ENCODE data around the gene IGF1. TPM values are rescaled to one million over a fixed set of nuclear protein-coding genes. Genes with fewer than 3 reads are reported as not detected.

The IGF1 gene
- total and polyA plus RNA-seq, 9 of the 15 experiments (the other 6 are each of a cell fraction or from before 2014, with no cell fraction given) = 3.7 to 13.9 (median 4.5) TPM

DNA sequence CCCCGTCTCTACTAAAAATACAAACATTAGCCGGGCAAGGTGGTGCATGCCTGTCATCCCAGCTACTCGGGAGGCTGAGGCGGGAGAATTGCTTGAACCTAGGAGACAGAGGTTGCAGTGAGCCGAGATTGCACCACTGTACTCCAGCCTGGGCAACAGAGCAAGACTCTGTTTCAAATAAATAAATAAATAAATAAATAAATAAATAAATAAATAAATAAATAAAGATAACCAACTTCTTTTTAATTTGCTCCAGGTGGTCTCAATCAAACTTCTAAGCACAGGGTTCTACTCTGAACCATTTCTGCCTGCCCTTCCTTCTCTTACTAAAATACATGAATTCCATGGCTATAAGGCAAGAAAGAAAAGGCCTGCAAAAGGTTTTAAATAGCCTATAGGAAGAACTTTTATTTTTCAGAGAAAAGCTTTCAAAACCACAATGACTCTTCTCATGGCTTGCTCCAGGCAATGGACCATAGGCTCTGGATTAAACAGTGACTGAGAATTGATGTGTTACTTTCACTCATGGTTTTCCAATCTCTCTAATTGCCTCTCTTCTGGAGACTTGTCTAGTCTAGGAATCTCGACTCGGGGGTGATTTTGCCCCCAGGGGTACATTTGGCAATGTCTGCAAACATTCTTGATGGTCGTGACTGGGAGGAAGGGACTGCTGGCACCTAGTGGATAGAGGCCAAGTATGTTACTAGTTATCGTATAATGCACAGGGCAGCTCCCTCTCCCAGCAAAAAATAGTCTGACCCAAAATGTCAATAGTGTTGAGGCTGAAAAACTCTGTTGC, 14.4 kb downstream of the IGF1 start:
- Histone ChIP-seq H4K20me1 (replicated peaks; ENCODE audit: control insufficient read depth, insufficient read depth, low read length) (no peaks in the 10 kb centered on the region), H3K4me3 (no peak overlapping the region), H3K79me2 (ENCODE audit: control insufficient read depth, insufficient read depth, low read length) (no peaks in the 10 kb centered on the region), H3K27me3 (ENCODE audit: control insufficient read depth in 2 of 2, insufficient read depth in 2 of 2, low read length in 2 of 2) (no peaks in the 10 kb centered on the region), H3K4me2 (ENCODE audit: insufficient read depth, low read length) (no peak overlapping the region), H3K9me1 (ENCODE audit: control insufficient read depth, insufficient read depth, low read length) (no peaks in the 10 kb centered on the region), H3K4me1 (replicated peaks in 1 of 2; ENCODE audit: control insufficient read depth in 2 of 2, insufficient read depth in 2 of 2, low read length in 2 of 2) (peaks cover 0 to 5% of the 10 kb centered on the region in 2 experiments; a peak in 2 of 5 replicates), H3K27ac (ENCODE audit: extremely low read depth, low read depth, low read length) (no peak overlapping the region), H2AFZ (ENCODE audit: low read depth, low read length) (no peak overlapping the region), H3K9me3 (replicated peaks; ENCODE audit: control insufficient read depth, insufficient read depth, low read depth, low read length) (no peaks in the 10 kb centered on the region), H3K9ac (ENCODE audit: insufficient read depth in 1 of 2, low read depth in 2 of 2, low read length in 2 of 2) (no peak overlapping the region), H3K36me3 (ENCODE audit: control insufficient read depth, insufficient read depth, low read length) (peaks cover 8% of the 10 kb centered on the region; the same call in 1 of the 3 replicates)
- ChIA-PET POLR2A (interaction anchor here (0.6 to 1.4 kb wide), 6 partner anchors 7 to 369 kb away, joined by 3 to 4 read pairs (median 3); no protein-coding TSS in a partner anchor), CTCF (ENCODE audit: low intra/inter-chr PET ratio) (no interaction called here)
- 56% methylated on average over 9 of the region's 9 CpGs for WGBS (ENCODE audit: insufficient coverage, low coverage, missing lambda C conversion rate)
- ATAC-seq (no peak), FAIRE-seq (no peak), DNase-seq (ENCODE audit: extremely low read depth in 1 of 4, low spot score in 3 of 4) (no peak)
- BruUV-seq (replicated peaks) = no TSS peak
- in situ Hi-C loops (cut with MboI) = no loop called here
- intact Hi-C loops (cut with micrococcal nuclease) = no loop called here
- TF ChIP-seq, protein P1, sequence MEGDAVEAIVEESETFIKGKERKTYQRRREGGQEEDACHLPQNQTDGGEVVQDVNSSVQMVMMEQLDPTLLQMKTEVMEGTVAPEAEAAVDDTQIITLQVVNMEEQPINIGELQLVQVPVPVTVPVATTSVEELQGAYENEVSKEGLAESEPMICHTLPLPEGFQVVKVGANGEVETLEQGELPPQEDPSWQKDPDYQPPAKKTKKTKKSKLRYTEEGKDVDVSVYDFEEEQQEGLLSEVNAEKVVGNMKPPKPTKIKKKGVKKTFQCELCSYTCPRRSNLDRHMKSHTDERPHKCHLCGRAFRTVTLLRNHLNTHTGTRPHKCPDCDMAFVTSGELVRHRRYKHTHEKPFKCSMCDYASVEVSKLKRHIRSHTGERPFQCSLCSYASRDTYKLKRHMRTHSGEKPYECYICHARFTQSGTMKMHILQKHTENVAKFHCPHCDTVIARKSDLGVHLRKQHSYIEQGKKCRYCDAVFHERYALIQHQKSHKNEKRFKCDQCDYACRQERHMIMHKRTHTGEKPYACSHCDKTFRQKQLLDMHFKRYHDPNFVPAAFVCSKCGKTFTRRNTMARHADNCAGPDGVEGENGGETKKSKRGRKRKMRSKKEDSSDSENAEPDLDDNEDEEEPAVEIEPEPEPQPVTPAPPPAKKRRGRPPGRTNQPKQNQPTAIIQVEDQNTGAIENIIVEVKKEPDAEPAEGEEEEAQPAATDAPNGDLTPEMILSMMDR (IDR thresholded peaks at IDR 0.05 in 2 of 3, conservative IDR thresholded peaks at IDR 0.05 in 1 of 3; ENCODE audit: insufficient read depth in 2 of 3, low read depth in 1 of 3, low read length in 3 of 3) = 0 out of 6 replicates have a peak, but pooled peaks of 1 of the 3 experiments have one; percentile 13
- peak in 1 of 2 experiments; percentile 44; a peak in 2 of 4 replicates for TF ChIP-seq RAD21 (CRISPR knock-in tag; conservative IDR thresholded peaks at IDR 0.05 in 1 of 2, IDR thresholded peaks at IDR 0.05 in 1 of 2)
- TF ChIP-seq, protein P2, sequence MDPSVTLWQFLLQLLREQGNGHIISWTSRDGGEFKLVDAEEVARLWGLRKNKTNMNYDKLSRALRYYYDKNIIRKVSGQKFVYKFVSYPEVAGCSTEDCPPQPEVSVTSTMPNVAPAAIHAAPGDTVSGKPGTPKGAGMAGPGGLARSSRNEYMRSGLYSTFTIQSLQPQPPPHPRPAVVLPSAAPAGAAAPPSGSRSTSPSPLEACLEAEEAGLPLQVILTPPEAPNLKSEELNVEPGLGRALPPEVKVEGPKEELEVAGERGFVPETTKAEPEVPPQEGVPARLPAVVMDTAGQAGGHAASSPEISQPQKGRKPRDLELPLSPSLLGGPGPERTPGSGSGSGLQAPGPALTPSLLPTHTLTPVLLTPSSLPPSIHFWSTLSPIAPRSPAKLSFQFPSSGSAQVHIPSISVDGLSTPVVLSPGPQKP (CRISPR knock-in tag; IDR thresholded peaks at IDR 0.05) = no peak

All from K562 (cell line).